ENCODE data around the gene ZNF451. TPM values are rescaled to one million over a fixed set of nuclear protein-coding genes. Genes with fewer than 3 reads are reported as not detected.

Gene ZNF451, protein sequence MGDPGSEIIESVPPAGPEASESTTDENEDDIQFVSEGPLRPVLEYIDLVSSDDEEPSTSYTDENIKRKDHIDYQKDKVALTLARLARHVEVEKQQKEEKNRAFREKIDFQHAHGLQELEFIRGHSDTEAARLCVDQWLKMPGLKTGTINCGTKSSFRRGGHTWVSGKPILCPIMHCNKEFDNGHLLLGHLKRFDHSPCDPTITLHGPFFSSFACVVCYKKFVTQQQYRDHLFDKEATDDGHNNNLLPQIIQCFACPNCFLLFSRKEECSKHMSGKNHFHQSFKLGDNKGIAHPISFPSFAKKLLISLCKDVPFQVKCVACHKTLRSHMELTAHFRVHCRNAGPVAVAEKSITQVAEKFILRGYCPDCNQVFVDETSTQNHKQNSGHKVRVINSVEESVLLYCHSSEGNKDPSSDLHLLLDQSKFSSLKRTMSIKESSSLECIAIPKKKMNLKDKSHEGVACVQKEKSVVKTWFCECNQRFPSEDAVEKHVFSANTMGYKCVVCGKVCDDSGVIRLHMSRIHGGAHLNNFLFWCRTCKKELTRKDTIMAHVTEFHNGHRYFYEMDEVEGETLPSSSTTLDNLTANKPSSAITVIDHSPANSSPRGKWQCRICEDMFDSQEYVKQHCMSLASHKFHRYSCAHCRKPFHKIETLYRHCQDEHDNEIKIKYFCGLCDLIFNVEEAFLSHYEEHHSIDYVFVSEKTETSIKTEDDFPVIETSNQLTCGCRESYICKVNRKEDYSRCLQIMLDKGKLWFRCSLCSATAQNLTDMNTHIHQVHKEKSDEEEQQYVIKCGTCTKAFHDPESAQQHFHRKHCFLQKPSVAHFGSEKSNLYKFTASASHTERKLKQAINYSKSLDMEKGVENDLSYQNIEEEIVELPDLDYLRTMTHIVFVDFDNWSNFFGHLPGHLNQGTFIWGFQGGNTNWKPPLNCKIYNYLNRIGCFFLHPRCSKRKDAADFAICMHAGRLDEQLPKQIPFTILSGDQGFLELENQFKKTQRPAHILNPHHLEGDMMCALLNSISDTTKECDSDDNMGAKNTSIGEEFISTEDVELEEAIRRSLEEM
- 8.5 and 11.1 TPM in 2 replicates for polyA plus RNA-seq (2012; rRNA removed)
- 9.4 and 9.8 TPM in 2 replicates for polyA plus RNA-seq (2012; cell fraction: cytosol; rRNA removed)
- polyA plus RNA-seq (2012; cell fraction: nucleus; rRNA removed): 17.4 and 24.1 TPM in 2 replicates

DNA sequence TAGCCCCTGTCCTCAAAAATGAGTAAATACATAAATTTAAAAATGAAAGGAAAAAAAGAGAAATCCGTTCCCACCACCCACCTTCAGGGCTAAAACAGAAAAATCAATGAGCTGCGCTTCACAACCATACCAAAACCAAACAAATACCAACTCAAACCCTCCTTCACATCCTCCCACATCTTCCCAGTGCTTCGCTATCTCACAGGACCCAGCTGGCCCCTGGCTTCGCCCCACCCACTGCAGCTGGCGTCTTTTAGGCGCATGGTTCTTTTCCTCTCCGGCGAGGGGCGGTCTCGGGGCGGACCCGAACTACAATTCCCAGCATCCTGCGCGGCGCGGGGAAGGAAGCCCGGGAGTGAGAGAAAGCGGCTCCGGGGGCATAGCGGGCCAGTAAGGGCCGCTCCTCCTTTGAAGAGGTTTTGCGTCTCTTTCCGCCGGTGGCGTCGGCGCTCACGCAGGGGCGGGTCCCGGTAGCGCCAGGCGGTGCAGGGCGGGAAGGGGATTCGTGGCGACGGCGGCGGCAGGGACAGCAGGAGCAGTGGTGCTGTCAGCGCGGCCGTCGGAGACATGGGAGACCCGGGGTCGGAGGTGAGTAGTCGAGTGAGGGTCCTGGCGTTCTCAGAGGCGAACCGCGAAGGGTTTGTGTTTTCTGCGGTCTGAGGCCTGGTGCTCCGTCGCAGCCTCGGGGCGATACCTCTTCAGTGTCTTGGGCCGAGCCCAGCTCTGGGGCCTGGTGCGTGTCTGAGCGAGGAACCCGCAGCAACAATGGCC lies at the start of gene ZNF451:
Gene ZNF451 (plus strand): TSS at position 502 of the 771 bp plus-strand sequence. CDS start 66 bp downstream, at position 568.
- CTCF ChIA-PET: interaction anchor here (0.6 to 1.2 kb wide), 4 partner anchors 24 to 251 kb away, joined by 3 to 5 read pairs (median 3); no protein-coding TSS in a partner anchor
- Histone ChIP-seq H2AFZ (ENCODE audit: low read depth) (peak within 1 kb of the TSS; percentile 88), H4K20me1 (ENCODE audit: insufficient read depth) (peaks cover 25% of the 10 kb centered on the region), H3F3A (replicated peaks; ENCODE audit: insufficient read depth) (peaks cover 5% of the 10 kb centered on the region), H3K9me3 (no peaks in the 10 kb centered on the region), H3K36me3 (replicated peaks in 1 of 2; ENCODE audit: control insufficient read depth in 1 of 2, insufficient read depth in 2 of 2, low read length in 1 of 2) (peaks cover 22 to 29% of the 10 kb centered on the region in 2 experiments), H3K4me2 (peak within 1 kb of the TSS; percentile 61), H3K4me3 (ENCODE audit: low read depth in 2 of 2, low read length in 1 of 2) (peak within 1 kb of the TSS; percentile 60 to 63), H3K27ac (ENCODE audit: low read depth in 2 of 2, low read length in 1 of 2) (peak within 1 kb of the TSS; percentile 69 to 85; a peak in 3 of 4 replicates), H3K27me3 (ENCODE audit: insufficient read depth) (no peaks in the 10 kb centered on the region), H3K79me2 (ENCODE audit: insufficient read depth) (peaks cover 37% of the 10 kb centered on the region), H3K9me2 (no peaks in the 10 kb centered on the region), H3K9ac (peak within 1 kb of the TSS; percentile 72; the same call in 1 of the 2 replicates), H3K4me1 (ENCODE audit: control insufficient read depth in 1 of 2, insufficient read depth in 2 of 2, low read depth in 1 of 2, low read length in 1 of 2) (peaks cover 18 to 21% of the 10 kb centered on the region in 2 experiments; a peak in 3 of 4 replicates)
- DNase-seq: peak; percentile 94
- under 1% methylated on average over 15 of the region's 58 CpGs for WGBS (ENCODE audit: low lambda C conversion rate)
- POLR2A ChIA-PET: interaction anchor here (1.0 to 1.2 kb wide), 2 partner anchors 11 to 44 kb away, joined by 3 read pairs; partner anchors contain the start of gene KIAA1586
- TF ChIP-seq EZH2phosphoT487 (IDR thresholded peaks at IDR 0.05; ENCODE audit: borderline replicate concordance, low read depth): no peak
- no peak for TF ChIP-seq SMC3 (IDR thresholded peaks at IDR 0.05; ENCODE audit: low read depth, low read length)
- TF ChIP-seq, protein P1, sequence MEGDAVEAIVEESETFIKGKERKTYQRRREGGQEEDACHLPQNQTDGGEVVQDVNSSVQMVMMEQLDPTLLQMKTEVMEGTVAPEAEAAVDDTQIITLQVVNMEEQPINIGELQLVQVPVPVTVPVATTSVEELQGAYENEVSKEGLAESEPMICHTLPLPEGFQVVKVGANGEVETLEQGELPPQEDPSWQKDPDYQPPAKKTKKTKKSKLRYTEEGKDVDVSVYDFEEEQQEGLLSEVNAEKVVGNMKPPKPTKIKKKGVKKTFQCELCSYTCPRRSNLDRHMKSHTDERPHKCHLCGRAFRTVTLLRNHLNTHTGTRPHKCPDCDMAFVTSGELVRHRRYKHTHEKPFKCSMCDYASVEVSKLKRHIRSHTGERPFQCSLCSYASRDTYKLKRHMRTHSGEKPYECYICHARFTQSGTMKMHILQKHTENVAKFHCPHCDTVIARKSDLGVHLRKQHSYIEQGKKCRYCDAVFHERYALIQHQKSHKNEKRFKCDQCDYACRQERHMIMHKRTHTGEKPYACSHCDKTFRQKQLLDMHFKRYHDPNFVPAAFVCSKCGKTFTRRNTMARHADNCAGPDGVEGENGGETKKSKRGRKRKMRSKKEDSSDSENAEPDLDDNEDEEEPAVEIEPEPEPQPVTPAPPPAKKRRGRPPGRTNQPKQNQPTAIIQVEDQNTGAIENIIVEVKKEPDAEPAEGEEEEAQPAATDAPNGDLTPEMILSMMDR (IDR thresholded peaks at IDR 0.05): no peak
- TF ChIP-seq, protein P2, sequence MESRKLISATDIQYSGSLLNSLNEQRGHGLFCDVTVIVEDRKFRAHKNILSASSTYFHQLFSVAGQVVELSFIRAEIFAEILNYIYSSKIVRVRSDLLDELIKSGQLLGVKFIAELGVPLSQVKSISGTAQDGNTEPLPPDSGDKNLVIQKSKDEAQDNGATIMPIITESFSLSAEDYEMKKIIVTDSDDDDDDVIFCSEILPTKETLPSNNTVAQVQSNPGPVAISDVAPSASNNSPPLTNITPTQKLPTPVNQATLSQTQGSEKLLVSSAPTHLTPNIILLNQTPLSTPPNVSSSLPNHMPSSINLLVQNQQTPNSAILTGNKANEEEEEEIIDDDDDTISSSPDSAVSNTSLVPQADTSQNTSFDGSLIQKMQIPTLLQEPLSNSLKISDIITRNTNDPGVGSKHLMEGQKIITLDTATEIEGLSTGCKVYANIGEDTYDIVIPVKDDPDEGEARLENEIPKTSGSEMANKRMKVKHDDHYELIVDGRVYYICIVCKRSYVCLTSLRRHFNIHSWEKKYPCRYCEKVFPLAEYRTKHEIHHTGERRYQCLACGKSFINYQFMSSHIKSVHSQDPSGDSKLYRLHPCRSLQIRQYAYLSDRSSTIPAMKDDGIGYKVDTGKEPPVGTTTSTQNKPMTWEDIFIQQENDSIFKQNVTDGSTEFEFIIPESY (IDR thresholded peaks at IDR 0.05; ENCODE audit: borderline replicate concordance, low read depth): no peak
- TF ChIP-seq, protein P3, sequence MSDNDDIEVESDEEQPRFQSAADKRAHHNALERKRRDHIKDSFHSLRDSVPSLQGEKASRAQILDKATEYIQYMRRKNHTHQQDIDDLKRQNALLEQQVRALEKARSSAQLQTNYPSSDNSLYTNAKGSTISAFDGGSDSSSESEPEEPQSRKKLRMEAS (IDR thresholded peaks at IDR 0.05; ENCODE audit: low read depth): peak; percentile 60
- TF ChIP-seq RCOR1 (IDR thresholded peaks at IDR 0.05; ENCODE audit: low read length): no peak
- TF ChIP-seq GABPA (IDR thresholded peaks at IDR 0.05; ENCODE audit: low read depth): peak; percentile 92
- peak; percentile 94 for TF ChIP-seq CHD2 (IDR thresholded peaks at IDR 0.05; ENCODE audit: low read length, partially characterized antibody)
- no peak for TF ChIP-seq RFX5 (IDR thresholded peaks at IDR 0.05; ENCODE audit: low read length)
- no peak for TF ChIP-seq RXRA (IDR thresholded peaks at IDR 0.05; ENCODE audit: borderline replicate concordance, low read depth)
- TF ChIP-seq FOXM1 (IDR thresholded peaks at IDR 0.05; ENCODE audit: low read depth): no peak
- no peak for TF ChIP-seq YY1 (IDR thresholded peaks at IDR 0.05; ENCODE audit: low read depth)
- TF ChIP-seq TCF12 (IDR thresholded peaks at IDR 0.05): peak; percentile 35; the same call in 1 of the 2 replicates
- TF ChIP-seq RAD21 (IDR thresholded peaks at IDR 0.05; ENCODE audit: low read length): no peak
- TF ChIP-seq, protein P4, sequence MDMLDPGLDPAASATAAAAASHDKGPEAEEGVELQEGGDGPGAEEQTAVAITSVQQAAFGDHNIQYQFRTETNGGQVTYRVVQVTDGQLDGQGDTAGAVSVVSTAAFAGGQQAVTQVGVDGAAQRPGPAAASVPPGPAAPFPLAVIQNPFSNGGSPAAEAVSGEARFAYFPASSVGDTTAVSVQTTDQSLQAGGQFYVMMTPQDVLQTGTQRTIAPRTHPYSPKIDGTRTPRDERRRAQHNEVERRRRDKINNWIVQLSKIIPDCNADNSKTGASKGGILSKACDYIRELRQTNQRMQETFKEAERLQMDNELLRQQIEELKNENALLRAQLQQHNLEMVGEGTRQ (IDR thresholded peaks at IDR 0.05; ENCODE audit: borderline replicate concordance, low read depth, low read length): no peak
- TF ChIP-seq, protein P5, sequence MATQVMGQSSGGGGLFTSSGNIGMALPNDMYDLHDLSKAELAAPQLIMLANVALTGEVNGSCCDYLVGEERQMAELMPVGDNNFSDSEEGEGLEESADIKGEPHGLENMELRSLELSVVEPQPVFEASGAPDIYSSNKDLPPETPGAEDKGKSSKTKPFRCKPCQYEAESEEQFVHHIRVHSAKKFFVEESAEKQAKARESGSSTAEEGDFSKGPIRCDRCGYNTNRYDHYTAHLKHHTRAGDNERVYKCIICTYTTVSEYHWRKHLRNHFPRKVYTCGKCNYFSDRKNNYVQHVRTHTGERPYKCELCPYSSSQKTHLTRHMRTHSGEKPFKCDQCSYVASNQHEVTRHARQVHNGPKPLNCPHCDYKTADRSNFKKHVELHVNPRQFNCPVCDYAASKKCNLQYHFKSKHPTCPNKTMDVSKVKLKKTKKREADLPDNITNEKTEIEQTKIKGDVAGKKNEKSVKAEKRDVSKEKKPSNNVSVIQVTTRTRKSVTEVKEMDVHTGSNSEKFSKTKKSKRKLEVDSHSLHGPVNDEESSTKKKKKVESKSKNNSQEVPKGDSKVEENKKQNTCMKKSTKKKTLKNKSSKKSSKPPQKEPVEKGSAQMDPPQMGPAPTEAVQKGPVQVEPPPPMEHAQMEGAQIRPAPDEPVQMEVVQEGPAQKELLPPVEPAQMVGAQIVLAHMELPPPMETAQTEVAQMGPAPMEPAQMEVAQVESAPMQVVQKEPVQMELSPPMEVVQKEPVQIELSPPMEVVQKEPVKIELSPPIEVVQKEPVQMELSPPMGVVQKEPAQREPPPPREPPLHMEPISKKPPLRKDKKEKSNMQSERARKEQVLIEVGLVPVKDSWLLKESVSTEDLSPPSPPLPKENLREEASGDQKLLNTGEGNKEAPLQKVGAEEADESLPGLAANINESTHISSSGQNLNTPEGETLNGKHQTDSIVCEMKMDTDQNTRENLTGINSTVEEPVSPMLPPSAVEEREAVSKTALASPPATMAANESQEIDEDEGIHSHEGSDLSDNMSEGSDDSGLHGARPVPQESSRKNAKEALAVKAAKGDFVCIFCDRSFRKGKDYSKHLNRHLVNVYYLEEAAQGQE (IDR thresholded peaks at IDR 0.05; ENCODE audit: low read depth, low read length): no peak
- no peak for TF ChIP-seq NFIC (IDR thresholded peaks at IDR 0.05; ENCODE audit: borderline replicate concordance)
- TF ChIP-seq MXI1 (IDR thresholded peaks at IDR 0.05; ENCODE audit: low read depth, low read length): peak; percentile 24; the same call in 1 of the 2 replicates
